Ureter (tissue), 1 donor: ENCODE measurements around the gene HEXIM2. TPM values are rescaled to one million over a fixed set of nuclear protein-coding genes. Genes with fewer than 3 reads are reported as not detected.
A peak's percentile ranks its signal among the peaks of the same experiment; 100 is the strongest.

Source experiments
- DNase-seq: peaks from one replicate; pipeline ENCODE4 v3.0.0-alpha.2; 2020; ENCODE audit warnings: low spot score
- total RNA-seq: library from RNA; stranded (reverse); gene quantifications from one replicate; pipeline ENCODE4 v1.2.4, GENCODE V29; 2023
- donor health status: DM: yes; HTN: yes; CAD: no.

HEXIM2 gene
- total RNA-seq, 1 donor from 2014 or later = 8.0 TPM

DNA sequence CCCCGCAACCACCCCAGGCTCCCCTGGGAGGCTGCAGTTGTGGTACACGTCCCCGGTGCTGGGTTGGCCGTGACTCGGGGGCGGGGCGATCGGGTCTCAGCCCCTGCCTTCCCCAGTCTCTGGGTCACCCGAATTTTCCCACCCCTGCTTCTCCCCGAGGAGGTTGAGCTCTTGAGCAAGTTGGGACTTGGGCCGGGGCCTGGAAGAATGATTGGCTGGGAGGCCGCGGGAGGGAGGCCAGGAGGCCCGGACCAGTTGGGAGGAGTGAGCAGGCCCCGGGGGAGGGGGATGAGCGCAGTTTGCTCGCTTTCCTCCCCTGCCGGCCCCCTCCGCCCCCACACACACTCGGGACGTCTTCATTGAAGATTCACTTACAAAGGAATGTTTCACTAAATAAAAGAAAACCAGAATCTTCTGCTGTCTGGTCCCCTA, 17.9 kb upstream of the HEXIM2 start:
- peak; percentile 91 for DNase-seq

DNA sequence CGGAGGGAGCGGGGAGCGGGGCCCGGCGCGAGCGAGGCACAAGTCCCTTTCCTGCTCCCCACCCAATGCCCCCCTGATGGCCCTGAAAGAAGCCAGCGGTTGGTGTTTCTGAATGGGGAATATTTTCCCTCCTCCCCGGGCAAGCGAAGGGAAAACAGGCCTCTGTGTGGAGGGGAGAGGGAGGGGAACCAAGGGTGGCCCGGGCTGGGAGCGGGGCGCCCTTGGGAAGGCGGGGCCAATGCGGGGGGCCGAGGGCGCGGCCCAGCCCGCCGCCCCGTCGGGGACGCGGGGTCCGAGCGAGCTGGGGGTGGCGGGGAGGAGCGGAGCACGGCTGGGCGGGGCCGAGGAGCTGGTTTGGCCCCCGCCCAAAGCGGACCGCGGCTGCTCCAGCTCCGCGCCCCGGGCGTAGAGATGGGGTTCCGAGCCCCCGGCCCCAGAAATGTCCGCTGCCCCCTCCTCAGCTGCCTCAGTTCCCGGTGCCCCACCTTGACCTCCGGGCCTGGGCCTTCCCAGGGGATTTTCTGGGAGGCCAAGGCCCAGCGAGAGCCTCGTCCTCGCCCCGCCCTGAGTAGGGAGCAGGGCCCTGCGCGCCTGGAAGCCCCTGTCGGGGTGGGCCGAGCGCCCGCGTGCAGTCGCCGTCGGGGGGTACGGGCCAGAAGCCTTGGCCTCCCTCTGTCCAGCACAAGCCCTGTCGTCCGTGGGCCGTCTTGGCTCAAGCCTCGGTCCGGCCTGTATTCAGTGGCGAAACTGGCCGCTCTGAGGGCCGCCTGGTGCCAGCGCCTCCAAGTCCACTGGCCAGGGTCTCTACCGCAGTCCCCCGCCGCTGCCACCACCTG, 17.3 kb upstream of the HEXIM2 start:
- DNase-seq = no peak

DNA sequence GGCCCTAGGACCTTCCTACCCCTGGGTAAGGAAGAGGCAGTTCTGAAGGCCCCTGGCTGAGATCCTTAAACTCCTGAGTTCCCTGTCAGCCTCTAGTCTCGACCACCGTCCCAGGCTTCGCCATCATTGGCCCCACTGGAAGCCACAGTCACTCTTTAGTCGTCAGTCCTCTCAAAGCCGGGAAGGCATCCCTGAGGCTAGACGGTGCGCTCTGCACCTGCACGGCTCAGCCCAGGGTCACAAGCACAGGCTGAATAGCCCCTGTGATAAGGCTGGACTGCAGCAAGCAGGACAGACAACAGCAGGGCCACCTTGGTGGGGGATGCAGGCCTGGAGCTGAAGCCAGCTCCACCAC, 16.7 kb upstream of the HEXIM2 start:
- DNase-seq = no peak

DNA sequence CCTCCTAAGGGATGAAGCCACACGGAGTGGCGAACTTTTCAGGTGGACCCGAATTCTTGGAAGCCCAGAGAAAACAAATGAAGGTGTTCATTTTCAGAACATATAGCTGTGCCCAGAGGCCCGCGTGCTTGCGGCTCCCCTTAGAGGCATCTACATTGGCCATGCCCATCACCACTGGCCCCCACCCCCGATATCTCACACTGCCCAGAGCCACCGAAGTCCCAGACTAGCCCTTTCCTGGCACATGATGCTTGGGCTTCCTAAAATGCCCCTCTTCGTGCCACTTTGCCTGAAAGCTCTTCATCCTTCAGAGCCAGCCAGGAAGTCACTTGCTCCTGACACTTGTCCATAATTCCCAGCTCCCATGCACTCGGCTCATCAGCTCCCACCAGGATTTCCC, 15.5 kb upstream of the HEXIM2 start:
- no peak for DNase-seq

DNA sequence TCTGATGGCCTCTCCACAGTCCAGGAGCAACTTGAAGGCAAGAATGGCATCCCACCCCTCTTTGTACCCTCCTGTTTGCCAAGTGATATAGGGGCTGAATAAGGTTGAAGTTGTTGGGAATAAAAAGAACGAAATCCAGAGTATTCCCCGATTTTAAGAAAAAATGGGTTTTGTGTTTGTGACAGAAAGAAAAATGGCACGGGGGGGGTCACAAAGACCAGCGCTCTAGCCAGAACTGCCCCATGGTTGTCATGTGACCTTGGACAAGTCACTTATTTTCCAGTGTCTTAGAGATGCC, 15.1 kb upstream of the HEXIM2 start:
- no peak for DNase-seq

DNA sequence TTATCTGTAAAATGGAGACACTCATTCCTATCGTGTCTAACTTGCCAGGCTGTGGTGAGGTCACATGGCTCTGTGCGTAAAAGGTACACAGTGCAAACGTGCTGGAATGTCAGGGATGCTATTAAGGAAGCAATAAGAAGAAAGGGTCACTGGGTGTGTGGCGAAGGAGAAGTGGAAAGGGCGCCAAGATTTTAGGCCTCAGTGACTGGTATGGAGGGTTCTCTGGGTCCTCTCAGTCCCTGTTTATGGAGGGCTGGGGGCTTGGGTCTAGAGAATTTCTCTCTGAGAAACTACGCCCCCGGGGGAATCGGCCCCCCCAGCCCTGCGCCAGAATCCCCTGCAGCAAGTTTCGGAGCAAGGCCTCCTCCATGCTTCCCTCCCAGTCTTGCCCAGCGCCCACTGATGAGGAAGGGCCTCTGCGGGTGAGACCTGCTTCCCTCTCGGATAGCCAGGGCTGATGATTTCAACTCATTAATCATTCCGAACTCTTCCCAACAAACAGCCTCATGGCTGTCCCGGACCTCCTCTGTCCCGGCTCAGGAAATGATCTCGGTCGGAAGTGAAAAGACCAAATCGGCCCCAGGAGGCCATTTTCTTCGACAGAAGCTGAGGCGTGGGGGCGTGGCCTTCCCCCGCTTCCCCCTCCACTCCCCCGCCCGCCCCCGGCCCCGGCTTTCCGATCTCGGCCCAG, 14.6 kb upstream of the HEXIM2 start:
- DNase-seq = no peak

DNA sequence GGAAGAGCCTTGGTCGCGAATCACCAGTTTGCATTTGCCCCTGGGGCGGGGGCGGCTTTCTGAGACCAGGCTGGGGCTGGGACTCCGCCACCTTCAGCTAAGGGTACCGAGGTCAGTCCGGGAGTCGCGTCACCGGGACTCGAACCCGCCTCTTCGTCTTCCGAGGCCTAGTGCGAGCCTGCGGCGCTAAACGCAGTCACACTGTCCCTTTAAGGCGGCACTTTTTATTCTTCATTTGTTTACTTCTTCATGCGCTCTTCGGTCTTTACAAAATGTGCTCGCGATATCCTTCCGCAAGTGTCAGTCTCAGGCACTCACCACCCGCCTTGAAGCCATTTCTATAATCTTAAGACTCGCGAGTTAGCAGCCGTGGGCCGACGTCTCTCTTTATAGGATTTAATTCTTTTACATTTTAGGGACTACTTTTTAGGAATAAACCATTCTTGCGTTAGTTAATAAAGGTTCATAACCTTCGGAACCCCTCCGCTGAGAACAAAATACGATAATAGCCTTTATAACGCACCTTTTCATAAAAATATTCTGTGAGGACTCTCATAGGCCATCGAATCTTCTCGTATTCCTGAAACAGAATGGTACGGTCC, 14.0 kb upstream of the HEXIM2 start:
- DNase-seq = peak; percentile 85

DNA sequence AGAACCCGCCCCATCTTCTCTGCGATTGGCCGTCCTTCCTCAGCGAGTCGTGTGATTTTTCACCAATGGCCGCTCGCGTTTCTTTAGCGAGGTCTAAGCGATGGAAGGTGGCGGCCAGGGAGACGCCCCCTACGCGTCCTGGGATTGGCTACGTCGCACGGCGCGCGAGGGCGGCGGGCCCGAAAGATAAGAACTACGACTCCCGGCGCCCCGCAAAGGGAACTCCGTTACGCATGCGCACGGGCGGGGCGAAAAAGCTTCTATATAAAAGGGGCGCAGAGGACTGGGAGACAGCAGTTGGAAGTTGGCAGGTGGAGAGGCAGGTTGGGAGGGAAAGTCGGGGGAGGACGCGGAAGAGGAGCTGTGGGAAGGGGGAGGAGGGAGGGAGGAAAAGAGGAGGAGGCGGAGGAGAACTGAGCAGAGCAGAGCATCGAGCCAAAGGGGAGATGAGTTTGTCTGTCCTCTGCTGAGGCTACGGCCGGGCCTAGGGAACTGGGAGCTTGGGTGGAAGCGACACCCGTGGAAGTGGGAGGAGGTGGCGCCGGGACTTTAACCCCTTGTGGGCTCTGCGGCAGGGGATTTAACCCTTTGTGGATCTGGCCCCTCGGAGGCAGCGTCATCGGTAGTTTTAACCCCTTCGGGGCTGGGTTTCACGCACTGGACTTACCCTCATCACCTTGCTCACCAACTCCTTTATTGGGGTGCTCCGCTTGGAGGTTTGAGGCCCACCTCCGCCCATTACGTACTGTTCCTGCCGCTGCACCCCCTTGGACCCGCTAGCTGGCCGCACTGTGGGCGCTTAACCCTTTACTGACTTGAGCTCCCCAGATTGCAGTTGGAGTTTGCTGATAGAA, 13.3 kb upstream of the HEXIM2 start, which contains the start of gene HEXIM1:
Gene HEXIM1 (plus strand): TSS at position 293 of the 854 bp plus-strand sequence. CDS start 716 bp downstream, outside the sequence.
- peak; percentile 99 for DNase-seq

DNA sequence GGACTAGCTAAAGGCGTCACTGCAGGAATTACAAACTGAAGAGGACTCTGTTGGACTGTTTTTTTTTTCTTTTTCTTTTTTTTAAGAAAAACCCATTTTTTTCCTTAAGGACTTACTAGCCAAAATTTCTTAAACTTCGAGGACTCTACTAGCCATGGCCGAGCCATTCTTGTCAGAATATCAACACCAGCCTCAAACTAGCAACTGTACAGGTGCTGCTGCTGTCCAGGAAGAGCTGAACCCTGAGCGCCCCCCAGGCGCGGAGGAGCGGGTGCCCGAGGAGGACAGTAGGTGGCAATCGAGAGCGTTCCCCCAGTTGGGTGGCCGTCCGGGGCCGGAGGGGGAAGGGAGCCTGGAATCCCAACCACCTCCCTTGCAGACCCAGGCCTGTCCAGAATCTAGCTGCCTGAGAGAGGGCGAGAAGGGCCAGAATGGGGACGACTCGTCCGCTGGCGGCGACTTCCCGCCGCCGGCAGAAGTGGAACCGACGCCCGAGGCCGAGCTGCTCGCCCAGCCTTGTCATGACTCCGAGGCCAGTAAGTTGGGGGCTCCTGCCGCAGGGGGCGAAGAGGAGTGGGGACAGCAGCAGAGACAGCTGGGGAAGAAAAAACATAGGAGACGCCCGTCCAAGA, 12.5 kb upstream of the HEXIM2 start:
- DNase-seq = peak; percentile 93

DNA sequence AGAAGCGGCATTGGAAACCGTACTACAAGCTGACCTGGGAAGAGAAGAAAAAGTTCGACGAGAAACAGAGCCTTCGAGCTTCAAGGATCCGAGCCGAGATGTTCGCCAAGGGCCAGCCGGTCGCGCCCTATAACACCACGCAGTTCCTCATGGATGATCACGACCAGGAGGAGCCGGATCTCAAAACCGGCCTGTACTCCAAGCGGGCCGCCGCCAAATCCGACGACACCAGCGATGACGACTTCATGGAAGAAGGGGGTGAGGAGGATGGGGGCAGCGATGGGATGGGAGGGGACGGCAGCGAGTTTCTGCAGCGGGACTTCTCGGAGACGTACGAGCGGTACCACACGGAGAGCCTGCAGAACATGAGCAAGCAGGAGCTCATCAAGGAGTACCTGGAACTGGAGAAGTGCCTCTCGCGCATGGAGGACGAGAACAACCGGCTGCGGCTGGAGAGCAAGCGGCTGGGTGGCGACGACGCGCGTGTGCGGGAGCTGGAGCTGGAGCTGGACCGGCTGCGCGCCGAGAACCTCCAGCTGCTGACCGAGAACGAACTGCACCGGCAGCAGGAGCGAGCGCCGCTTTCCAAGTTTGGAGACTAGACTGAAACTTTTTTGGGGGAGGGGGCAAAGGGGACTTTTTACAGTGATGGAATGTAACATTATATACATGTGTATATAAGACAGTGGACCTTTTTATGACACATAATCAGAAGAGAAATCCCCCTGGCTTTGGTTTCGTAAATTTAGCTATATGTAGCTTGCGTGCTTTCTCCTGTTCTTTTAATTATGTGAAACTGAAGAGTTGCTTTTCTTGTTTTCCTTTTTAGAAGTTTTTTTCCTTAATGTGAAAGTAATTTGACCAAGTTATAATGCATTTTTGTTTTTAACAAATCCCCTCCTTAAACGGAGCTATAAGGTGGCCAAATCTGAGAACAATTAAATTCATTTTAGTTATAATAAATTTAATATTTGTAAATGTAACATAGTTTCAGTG, 11.7 kb upstream of the HEXIM2 start:
- peak; percentile 84 for DNase-seq

DNA sequence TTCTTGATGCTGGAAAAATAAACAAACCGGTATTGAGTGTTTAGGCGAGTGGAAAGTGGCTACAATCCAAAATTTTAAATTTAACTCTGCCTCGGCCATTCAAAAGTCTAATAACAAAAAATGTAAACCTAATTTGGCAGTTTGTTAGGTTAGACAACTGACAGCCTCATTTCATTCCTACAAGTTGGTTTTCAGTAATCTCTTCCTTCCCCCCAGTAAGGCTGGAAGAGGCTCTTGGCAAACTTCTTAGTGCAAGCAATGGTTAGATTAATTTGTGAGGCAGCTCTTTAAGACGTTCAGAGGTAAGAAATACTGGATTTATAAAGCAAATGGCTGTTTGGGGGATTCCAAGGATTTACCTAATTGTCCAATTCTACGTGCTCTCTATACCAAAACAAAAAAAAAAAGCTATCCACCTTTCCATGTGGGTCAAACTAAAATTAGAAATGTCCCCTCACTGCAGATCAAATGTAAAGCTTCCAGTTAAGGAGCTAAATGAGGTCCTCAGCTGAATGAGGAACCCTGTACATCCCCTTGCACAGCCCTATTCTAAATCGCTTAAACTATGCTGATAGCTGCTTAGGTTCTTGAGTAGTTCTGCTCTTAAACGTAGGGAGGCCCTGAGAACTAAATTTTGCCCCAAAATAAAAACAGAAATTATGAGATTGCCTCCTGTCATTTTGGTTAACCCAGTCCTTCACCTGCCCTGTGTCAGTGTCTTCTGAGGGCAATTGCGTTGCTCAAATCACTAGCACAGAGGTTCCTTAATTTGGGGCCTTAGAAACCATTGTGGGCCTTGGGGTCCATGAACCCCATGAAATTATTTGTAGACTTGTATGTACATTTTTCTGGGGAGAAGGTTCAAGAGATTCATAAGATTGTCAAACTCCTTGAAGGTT, 10.5 kb upstream of the HEXIM2 start:
- no peak for DNase-seq

DNA sequence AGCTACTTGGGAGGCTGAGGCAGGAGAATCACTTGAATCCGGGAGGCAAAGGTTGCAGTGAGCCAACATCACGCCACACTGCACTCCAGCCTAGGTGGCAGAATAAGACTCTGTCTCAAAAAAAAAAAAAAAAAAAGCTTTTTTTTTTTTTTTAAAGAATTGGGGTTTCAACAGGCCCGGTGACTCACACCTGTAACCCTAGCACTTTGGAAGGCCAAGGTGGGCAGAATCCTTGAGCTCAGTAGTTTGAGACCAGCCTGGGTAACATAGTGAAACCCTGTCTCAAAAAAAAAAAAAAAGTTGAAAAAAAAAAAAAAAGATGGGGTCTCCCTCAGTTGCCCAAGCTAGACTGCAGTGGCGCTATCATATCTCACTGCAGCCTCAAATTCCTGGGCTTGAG, 6.6 kb upstream of the HEXIM2 start:
- no peak for DNase-seq

DNA sequence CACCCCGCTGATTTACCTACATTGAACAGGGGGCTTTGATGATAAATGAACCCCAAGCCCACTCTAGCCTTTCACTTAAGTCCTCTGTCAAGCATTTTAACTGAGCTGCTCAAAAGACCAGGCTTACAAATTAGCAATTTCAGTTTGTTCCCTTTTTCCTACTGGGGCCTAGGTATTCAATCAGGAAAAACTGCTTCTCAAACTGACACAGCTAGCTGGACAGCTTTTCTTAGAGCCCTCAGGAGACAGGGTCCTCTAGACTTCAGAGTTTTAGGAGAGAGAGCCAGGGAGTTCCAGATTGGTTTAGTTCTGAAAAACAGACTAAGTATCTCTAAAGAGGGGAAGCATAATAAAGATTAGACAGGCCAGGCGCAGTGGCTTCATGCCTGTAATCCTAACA, 6.2 kb upstream of the HEXIM2 start:
- no peak for DNase-seq

DNA sequence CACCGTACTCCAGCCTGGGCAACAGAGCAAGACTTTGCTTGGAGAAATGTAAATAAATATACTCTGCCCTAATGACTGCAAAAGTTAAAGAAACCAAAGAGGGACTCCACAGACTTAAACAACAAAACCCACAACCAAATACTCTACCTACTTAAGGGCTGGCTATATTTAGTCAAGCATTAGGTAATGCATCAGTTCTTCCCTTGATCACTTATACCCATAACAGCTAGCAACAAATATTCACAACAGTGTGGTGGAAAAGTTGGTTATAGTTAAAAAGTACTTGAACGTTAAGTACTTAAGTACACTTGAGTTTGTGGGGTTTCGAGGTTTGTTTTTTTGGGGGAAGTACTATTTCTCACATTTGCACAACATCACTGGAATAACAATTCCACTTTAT, 5.4 kb upstream of the HEXIM2 start:
- no peak for DNase-seq

DNA sequence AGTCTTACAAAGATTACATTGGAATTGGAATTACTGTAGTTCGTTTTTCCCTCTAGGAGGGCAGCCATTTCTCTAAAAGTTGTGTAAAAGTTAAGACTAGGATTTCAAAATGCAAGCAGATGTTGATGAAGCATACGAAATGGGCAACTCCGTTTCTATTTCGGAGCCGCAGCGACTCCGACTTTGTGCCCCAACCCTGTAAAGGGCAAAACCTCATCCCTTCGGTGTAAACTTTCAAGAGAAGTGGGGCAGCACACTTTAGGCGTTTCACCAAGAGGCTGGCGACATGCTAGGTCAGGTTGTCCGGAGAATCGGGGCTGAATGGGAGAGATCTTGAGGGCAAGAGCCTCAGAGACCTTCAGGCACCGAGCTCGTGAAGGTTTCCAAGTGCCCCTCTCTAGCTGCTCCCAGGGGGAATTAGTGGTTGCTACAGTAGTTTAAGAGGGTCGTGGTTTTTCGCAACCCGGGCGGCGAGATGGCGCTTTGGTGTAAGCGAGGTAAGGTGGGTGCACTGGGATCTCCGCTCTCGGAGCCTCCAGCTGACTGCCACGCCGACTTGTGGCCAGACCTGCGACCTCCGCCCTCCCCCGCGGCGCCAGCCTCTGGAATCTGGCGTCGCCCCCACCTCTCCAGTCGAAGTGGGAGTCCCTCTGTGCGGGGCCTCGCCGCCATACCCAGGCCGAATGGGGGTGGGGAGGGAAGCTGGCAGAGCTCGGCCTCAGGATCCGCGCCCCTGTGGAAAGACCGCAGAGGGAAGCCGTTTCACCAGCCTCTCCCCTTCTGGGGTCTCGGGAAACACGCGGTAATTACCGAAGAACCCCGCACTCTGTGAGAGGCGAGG, 1.0 kb upstream of the HEXIM2 start:
- DNase-seq = peak; percentile 73

DNA sequence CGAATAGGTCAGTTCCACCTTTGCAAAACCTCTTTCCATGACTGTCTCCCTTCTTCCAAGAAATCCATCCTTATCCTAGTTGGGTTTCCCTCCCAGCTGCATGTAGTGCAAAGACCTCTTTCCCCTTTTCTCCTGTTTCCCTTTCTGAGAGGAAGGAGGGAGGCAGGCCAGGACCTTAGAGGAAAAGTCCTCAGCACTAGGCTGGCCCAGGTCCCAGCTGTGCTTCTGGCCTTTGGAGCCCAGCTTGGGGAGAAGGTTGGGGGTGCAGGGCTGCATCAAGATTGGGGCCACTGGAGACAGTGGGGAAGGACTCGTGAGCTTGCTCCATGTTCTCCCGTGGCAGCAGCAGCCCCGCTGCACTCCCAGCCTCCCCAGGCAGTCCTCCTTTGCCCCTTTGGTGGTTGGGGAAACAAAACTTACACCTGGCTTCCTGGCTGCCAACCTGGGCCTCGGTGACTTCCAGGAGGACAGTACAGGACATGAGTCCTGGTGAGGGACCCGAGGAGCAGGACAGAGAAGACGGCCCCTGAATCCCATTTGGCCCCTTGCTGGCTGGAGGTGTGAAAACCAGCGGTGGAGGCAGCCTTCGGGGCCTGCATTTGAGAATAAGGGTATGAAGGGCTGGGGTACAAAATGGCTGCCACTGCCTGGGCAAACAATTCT, 481 bp downstream of the HEXIM2 start:
- DNase-seq = no peak

DNA sequence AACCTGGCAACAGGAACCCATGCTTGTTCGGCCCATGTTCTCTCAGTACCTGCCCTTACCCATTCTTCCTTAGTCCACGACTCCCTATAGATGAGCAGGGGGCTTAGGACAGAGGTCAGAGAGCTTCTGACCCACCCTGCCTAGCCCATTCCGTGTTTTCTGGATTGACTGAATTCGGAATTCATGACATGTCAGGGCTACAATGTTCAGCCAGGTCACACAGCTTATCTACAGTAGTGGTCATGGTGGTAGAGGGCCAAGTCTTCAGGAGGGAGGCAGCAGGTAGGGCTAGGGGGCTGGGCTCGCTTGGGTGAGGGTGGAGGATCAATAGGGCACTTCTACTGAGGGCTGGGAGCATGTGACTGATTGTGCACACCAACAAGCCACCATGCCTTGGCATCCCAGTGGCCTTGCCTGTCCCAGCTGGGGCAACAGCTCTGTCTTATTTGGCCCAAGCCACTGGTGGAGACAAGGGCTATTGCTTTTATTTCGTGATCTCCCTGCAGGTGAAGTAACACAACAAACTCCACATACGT, 3.1 kb downstream of the HEXIM2 start:
- no peak for DNase-seq
